GM19324 (cell line): ENCODE data around the gene HOXB5.
A peak's percentile ranks its signal among the peaks of the same experiment; 100 is the strongest.

Source experiments
- ATAC-seq: cut with Tn5 transposase; IDR thresholded peaks from one replicate; pipeline ENCODE4 v1.9.1; 2021; ENCODE audit warnings: mild to moderate bottlenecking, moderate library complexity; ENCODE audit not compliant: unreplicated experiment, low FRiP score

Gene HOXB5

GRCh38 chr17:48565022-48565554, 28.5 kb downstream of the HOXB5 start:
- ATAC-seq = no peak

- no peak for ATAC-seq
Observed at GRCh38 chr17:48564188-48565021, 29.2 kb downstream of the HOXB5 start.

GRCh38 chr17:48563867-48564187, 29.8 kb downstream of the HOXB5 start:
- no peak for ATAC-seq

GRCh38 chr17:48563385-48563838, 30.2 kb downstream of the HOXB5 start:
- ATAC-seq = no peak

- ATAC-seq = no peak
Observed at GRCh38 chr17:48562934-48563333, 30.6 kb downstream of the HOXB5 start.

- peak; percentile 57 for ATAC-seq
Observed at GRCh38 chr17:48561884-48562810, 31.4 kb downstream of the HOXB5 start.

- ATAC-seq = no peak
Observed at GRCh38 chr17:48559840-48560817, 33.5 kb downstream of the HOXB5 start.

- no peak for ATAC-seq
Observed at GRCh38 chr17:48559122-48559839, 34.3 kb downstream of the HOXB5 start.

GRCh38 chr17:48558831-48559121, 34.8 kb downstream of the HOXB5 start:
- ATAC-seq = no peak

GRCh38 chr17:48558057-48558830, 35.3 kb downstream of the HOXB5 start:
- no peak for ATAC-seq

- ATAC-seq = no peak
Observed at GRCh38 chr17:48556576-48557401, 36.8 kb downstream of the HOXB5 start.

GRCh38 chr17:48556229-48556575, 37.4 kb downstream of the HOXB5 start:
- ATAC-seq = no peak

- no peak for ATAC-seq
Observed at GRCh38 chr17:48555258-48556228, 38.0 kb downstream of the HOXB5 start.

GRCh38 chr17:48554412-48555257, 38.9 kb downstream of the HOXB5 start:
- ATAC-seq = no peak

- no peak for ATAC-seq
Observed at GRCh38 chr17:48553826-48554225, 39.8 kb downstream of the HOXB5 start.

GRCh38 chr17:48553190-48553547, 40.4 kb downstream of the HOXB5 start:
- ATAC-seq = no peak
